Mesodermal cell (in vitro differentiated cells): ENCODE data around the gene CARD19.

Experiments
- H3K27ac ChIP-seq: 2 replicates; pipeline ENCODE4 v1.7.0; 2013; ENCODE audit warnings: mild to moderate bottlenecking, low read depth, low read length, moderate library complexity; ENCODE audit not compliant: severe bottlenecking
- H3K36me3 ChIP-seq: 2 replicates; pipeline ENCODE4 v1.7.1; 2013; ENCODE audit warnings: mild to moderate bottlenecking, low read length, moderate library complexity; ENCODE audit not compliant: control insufficient read depth, insufficient read depth
- H3K4me1 ChIP-seq: one replicate; pipeline ENCODE4 v1.7.1; 2013; ENCODE audit warnings: mild to moderate bottlenecking, low read length; ENCODE audit not compliant: insufficient read depth, control insufficient read depth, poor library complexity, severe bottlenecking
- H3K4me3 ChIP-seq: 2 replicates; pipeline ENCODE4 v1.7.0; 2013; ENCODE audit warnings: low read length, control low read depth, mild to moderate bottlenecking; ENCODE audit not compliant: insufficient read depth, poor library complexity, severe bottlenecking; ENCODE audit errors: extremely low read depth
- H3K9me3 ChIP-seq: 2 replicates; pipeline ENCODE4 v1.7.1; 2013; ENCODE audit warnings: mild to moderate bottlenecking, low read length, moderate library complexity; ENCODE audit not compliant: control insufficient read depth
- WGBS, 2 experiments: methylation state at CpG; one replicate each; pipeline ENCODE4 v1.1.5; 2013; ENCODE audit warnings: missing lambda C conversion rate in 2 of 2; ENCODE audit not compliant: insufficient coverage in 2 of 2; 5-methylcytosine and 5-hydroxymethylcytosine counted together

Gene CARD19

GRCh38 chr9:93125331-93125894, 29.4 kb downstream of the CARD19 start:
- 95 to 96% methylated on average over 7 to 9 of the region's 10 CpGs for WGBS, 2 experiments
- H3K9me3 ChIP-seq = no peaks in the 10 kb centered on the region
- H3K27ac ChIP-seq = peak overlapping the region; percentile 23
- H3K36me3 ChIP-seq = peaks cover 20% of the 10 kb centered on the region
- H3K4me1 ChIP-seq = peaks cover 25% of the 10 kb centered on the region
- H3K4me3 ChIP-seq = no peak overlapping the region

- H3K27ac ChIP-seq = peak overlapping the region; percentile 73
- H3K36me3 ChIP-seq = peaks cover 18% of the 10 kb centered on the region
- H3K9me3 ChIP-seq = no peaks in the 10 kb centered on the region
- 82 to 91% methylated on average over 13 to 18 of the region's 23 CpGs for WGBS, 2 experiments
- H3K4me3 ChIP-seq = no peak overlapping the region
- H3K4me1 ChIP-seq = peaks cover 32% of the 10 kb centered on the region
Measured at GRCh38 chr9:93126151-93126781, 30.2 kb downstream of the CARD19 start.

GRCh38 chr9:93126825-93127368, 30.9 kb downstream of the CARD19 start:
- WGBS, 2 experiments = 57 to 61% methylated on average over 10 to 15 of the region's 18 CpGs
- H3K4me3 ChIP-seq = no peak overlapping the region
- no peaks in the 10 kb centered on the region for H3K9me3 ChIP-seq
- peaks cover 15% of the 10 kb centered on the region for H3K36me3 ChIP-seq
- peak overlapping the region; percentile 73 for H3K27ac ChIP-seq
- peaks cover 38% of the 10 kb centered on the region for H3K4me1 ChIP-seq

- H3K36me3 ChIP-seq = peaks cover 15% of the 10 kb centered on the region
- H3K9me3 ChIP-seq = no peaks in the 10 kb centered on the region
- H3K27ac ChIP-seq = peak overlapping the region; percentile 73
- WGBS, 2 experiments = 81 to 92% methylated on average over 8 of the region's 8 CpGs
- peaks cover 44% of the 10 kb centered on the region for H3K4me1 ChIP-seq
- no peak overlapping the region for H3K4me3 ChIP-seq
Measured at GRCh38 chr9:93127395-93127911, 31.4 kb downstream of the CARD19 start.

- H3K27ac ChIP-seq = peak overlapping the region; percentile 73
Measured at GRCh38 chr9:93128011-93128714, 32.1 kb downstream of the CARD19 start.

GRCh38 chr9:93128715-93129224, 32.8 kb downstream of the CARD19 start:
- Histone ChIP-seq H3K4me3 (no peak overlapping the region), H3K9me3 (no peaks in the 10 kb centered on the region), H3K27ac (no peak overlapping the region), H3K36me3 (peaks cover 15% of the 10 kb centered on the region), H3K4me1 (peaks cover 51% of the 10 kb centered on the region)
- WGBS, 2 experiments = 95 to 97% methylated on average over 3 to 7 of the region's 10 CpGs

More at GRCh38 chr9:93128011-93128714, 32.1 kb downstream of the CARD19 start:
- 94 to 98% methylated on average over 13 to 14 of the region's 14 CpGs for WGBS, 2 experiments
- H3K9me3 ChIP-seq = no peaks in the 10 kb centered on the region
- H3K4me1 ChIP-seq = peaks cover 50% of the 10 kb centered on the region
- H3K36me3 ChIP-seq = peaks cover 15% of the 10 kb centered on the region
- no peak overlapping the region for H3K4me3 ChIP-seq

- H3K36me3 ChIP-seq = peaks cover 13% of the 10 kb centered on the region
- peaks cover 51% of the 10 kb centered on the region for H3K4me1 ChIP-seq
- WGBS, 2 experiments = 91 to 94% methylated on average over 8 of the region's 8 CpGs
- H3K9me3 ChIP-seq = no peaks in the 10 kb centered on the region
- no peak overlapping the region for H3K4me3 ChIP-seq
- H3K27ac ChIP-seq = no peak overlapping the region
Measured at GRCh38 chr9:93129286-93129685, 33.3 kb downstream of the CARD19 start.

GRCh38 chr9:93129691-93130500, 33.9 kb downstream of the CARD19 start:
- Histone ChIP-seq H3K4me3 (no peak overlapping the region), H3K27ac (no peak overlapping the region), H3K4me1 (peaks cover 56% of the 10 kb centered on the region), H3K36me3 (peaks cover 7% of the 10 kb centered on the region), H3K9me3 (no peaks in the 10 kb centered on the region)
- WGBS, 2 experiments = 91 to 96% methylated on average over 10 to 11 of the region's 11 CpGs

GRCh38 chr9:93130861-93131481, 35.0 kb downstream of the CARD19 start:
- no peaks in the 10 kb centered on the region for H3K36me3 ChIP-seq
- no peak overlapping the region for H3K4me3 ChIP-seq
- peaks cover 50% of the 10 kb centered on the region for H3K4me1 ChIP-seq
- H3K9me3 ChIP-seq = no peaks in the 10 kb centered on the region
- WGBS, 2 experiments = 93 to 96% methylated on average over 13 to 15 of the region's 15 CpGs
- no peak overlapping the region for H3K27ac ChIP-seq
